HS-5 (cell line): ENCODE measurements around the gene CREB5.
"Not testable (repeated sequence)": the region's sequence is repeated elsewhere in the genome, so short reads cannot be mapped to it uniquely, and the experiment has no call there.

Experiments used
- DNase-seq: peaks from one replicate; pipeline ENCODE4 v3.0.0-alpha.2; 2012; ENCODE audit warnings: low read depth

CREB5 gene

GRCh38 chr7:28550580-28551186, 138.4 kb downstream of the CREB5 start:
- no peak for DNase-seq

GRCh38 chr7:28551331-28551730, 139.0 kb downstream of the CREB5 start:
- no peak for DNase-seq

GRCh38 chr7:28551766-28552165, 139.4 kb downstream of the CREB5 start:
- not testable (repeated sequence) for DNase-seq

GRCh38 chr7:28554802-28555471, 142.6 kb downstream of the CREB5 start:
- DNase-seq: no peak

- DNase-seq: no peak
These were observed 143.7 kb downstream of the CREB5 start for GRCh38 chr7:28556025-28556424.

GRCh38 chr7:28556671-28557070, 144.4 kb downstream of the CREB5 start:
- DNase-seq: no peak

GRCh38 chr7:28558236-28558635, 145.9 kb downstream of the CREB5 start:
- no peak for DNase-seq

- no peak for DNase-seq
These were observed 148.4 kb downstream of the CREB5 start for GRCh38 chr7:28560767-28561166.

GRCh38 chr7:28564033-28564432, 151.7 kb downstream of the CREB5 start:
- no peak for DNase-seq

GRCh38 chr7:28564755-28565374, 152.5 kb downstream of the CREB5 start:
- DNase-seq: no peak

- DNase-seq: no peak
These were observed 153.7 kb downstream of the CREB5 start for GRCh38 chr7:28565980-28566379.

GRCh38 chr7:28570113-28570969, 158.0 kb downstream of the CREB5 start:
- no peak for DNase-seq

GRCh38 chr7:28570970-28571288, 158.6 kb downstream of the CREB5 start:
- peak; percentile 61 for DNase-seq

- no peak for DNase-seq
These were observed 159.1 kb downstream of the CREB5 start for GRCh38 chr7:28571405-28571804.

- DNase-seq: no peak
These were observed 160.2 kb downstream of the CREB5 start for GRCh38 chr7:28572321-28573058.

- DNase-seq: no peak
These were observed 160.8 kb downstream of the CREB5 start for GRCh38 chr7:28573059-28573553.

- DNase-seq: no peak
These were observed 161.5 kb downstream of the CREB5 start for GRCh38 chr7:28573651-28574301.

GRCh38 chr7:28575241-28575643, 162.9 kb downstream of the CREB5 start:
- DNase-seq: peak; percentile 44

- DNase-seq: no peak
These were observed 164.3 kb downstream of the CREB5 start for GRCh38 chr7:28576656-28577055.

GRCh38 chr7:28579571-28579970, 167.3 kb downstream of the CREB5 start:
- DNase-seq: no peak

- no peak for DNase-seq
These were observed 168.3 kb downstream of the CREB5 start for GRCh38 chr7:28580665-28581064.
